ENCODE data around the gene NFATC2. TPM values are rescaled to one million over a fixed set of nuclear protein-coding genes. Genes with fewer than 3 reads are reported as not detected.

The NFATC2 gene
- total RNA-seq, 4 donors from 2014 or later: 4.4 to 38.0 (median 13.6) TPM

GRCh38 chr20:51423810-51424209, 118.7 kb downstream of the NFATC2 start:
- Histone ChIP-seq H3K27me3 (no peaks in the 10 kb centered on the region), H3K4me3 (no peak overlapping the region), H3K36me3 (no peaks in the 10 kb centered on the region), H3K9me3 (no peaks in the 10 kb centered on the region), H3K4me1 (peaks cover 0 to 27% (median 7%) of the 10 kb centered on the region in 4 donors), H3K27ac (peak overlapping the region; percentile 39 to 67 (median 56))
- DNase-seq: no peak
- TF ChIP-seq POLR2A (IDR thresholded peaks at IDR 0.05): no peak
- no peak for TF ChIP-seq CTCF (IDR thresholded peaks at IDR 0.05)

GRCh38 chr20:51423290-51423667, 119.2 kb downstream of the NFATC2 start:
- no peak overlapping the region for H3K4me3 ChIP-seq
- H3K36me3 ChIP-seq: no peaks in the 10 kb centered on the region
- peaks cover 0 to 27% (median 5%) of the 10 kb centered on the region in 4 donors for H3K4me1 ChIP-seq
- DNase-seq: no peak
- TF ChIP-seq POLR2A (IDR thresholded peaks at IDR 0.05) (no peak), CTCF (IDR thresholded peaks at IDR 0.05) (no peak)
- peak overlapping the region in 3 of 4 donors; percentile 10 to 67 (median 57) for H3K27ac ChIP-seq
- no peaks in the 10 kb centered on the region for H3K9me3 ChIP-seq
- H3K27me3 ChIP-seq: no peaks in the 10 kb centered on the region

DNA sequence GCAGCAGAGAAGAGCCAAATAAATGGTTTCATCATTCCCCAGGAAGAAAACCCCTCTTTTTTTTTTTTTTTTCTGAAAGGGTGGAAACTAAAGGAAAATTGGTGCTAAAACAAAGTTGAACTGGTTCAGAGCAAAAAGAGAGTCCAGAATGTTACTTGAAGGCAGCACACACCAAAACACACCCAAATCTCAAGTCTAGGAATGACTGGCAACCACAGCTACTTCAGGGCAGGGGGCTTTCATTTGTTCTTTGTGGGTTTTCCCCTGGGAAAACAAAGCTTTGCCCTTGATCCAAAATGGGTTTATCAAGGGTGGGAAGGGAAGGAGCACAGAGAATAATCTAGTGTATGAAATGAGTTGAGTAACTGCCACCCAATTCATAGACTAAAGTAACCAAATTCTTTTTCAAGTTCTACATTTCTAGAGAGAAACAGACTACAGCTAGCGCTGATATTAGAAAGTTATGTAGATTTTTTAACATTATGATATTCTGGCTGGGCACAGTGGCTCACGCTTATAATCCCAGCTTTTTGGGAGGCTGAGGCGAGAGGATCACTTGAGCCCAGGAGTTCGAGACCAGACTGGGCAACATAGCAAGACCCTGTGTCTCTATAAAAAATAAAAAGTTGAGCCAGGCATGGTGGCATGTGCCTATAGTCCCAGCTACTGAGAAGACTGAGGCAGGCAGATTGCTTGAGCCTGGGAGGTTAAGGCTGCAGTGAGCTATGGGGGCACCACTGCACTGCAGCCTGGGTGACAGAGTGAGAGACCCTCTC, 119.8 kb downstream of the NFATC2 start:
- Histone ChIP-seq H3K27me3 (no peaks in the 10 kb centered on the region), H3K4me1 (peaks cover 0 to 27% (median 3%) of the 10 kb centered on the region in 4 donors), H3K4me3 (no peak overlapping the region), H3K36me3 (no peaks in the 10 kb centered on the region), H3K27ac (peak overlapping the region in 2 of 4 donors; percentile 12 to 57), H3K9me3 (no peaks in the 10 kb centered on the region)
- no peak for DNase-seq
- TF ChIP-seq CTCF (IDR thresholded peaks at IDR 0.05) (no peak), POLR2A (IDR thresholded peaks at IDR 0.05) (no peak)

- peaks cover 0 to 34% (median 10%) of the 10 kb centered on the region in 4 donors for H3K4me1 ChIP-seq
- no peak for DNase-seq
- no peak overlapping the region for H3K4me3 ChIP-seq
- no peaks in the 10 kb centered on the region for H3K36me3 ChIP-seq
- no peaks in the 10 kb centered on the region for H3K9me3 ChIP-seq
- H3K27me3 ChIP-seq: no peaks in the 10 kb centered on the region
- no peak overlapping the region for H3K27ac ChIP-seq
- TF ChIP-seq POLR2A (IDR thresholded peaks at IDR 0.05) (no peak), CTCF (IDR thresholded peaks at IDR 0.05) (no peak)
Observed at GRCh38 chr20:51420805-51421204, 121.7 kb downstream of the NFATC2 start.

DNA sequence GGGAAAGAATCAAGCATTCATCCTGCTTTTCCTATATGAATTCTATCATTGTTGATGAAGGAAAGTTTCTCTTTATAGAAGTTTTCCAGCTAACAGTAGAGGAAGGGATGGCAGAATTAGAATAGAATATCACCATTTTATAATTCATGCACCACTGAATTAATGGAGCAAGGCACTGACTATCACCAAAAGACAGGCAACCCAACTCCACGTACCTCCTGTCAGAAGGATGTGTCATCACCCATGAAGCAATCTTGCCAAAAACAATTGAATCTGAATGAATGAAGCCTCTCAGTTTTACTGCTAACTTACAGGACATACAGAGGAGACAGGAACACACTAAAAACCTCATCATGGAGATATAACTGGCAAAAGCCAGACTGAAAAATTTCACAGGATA, 122.4 kb downstream of the NFATC2 start:
- Histone ChIP-seq H3K36me3 (no peaks in the 10 kb centered on the region), H3K4me3 (no peak overlapping the region), H3K4me1 (peaks cover 0 to 31% (median 9%) of the 10 kb centered on the region in 4 donors), H3K27ac (no peak overlapping the region), H3K9me3 (no peaks in the 10 kb centered on the region), H3K27me3 (no peaks in the 10 kb centered on the region)
- no peak for DNase-seq
- TF ChIP-seq POLR2A (IDR thresholded peaks at IDR 0.05): no peak
- TF ChIP-seq CTCF (IDR thresholded peaks at IDR 0.05): no peak

Measured in Peyer's patch (tissue), 4 donors.